Right hindlimb (tissue), 1 donor: ENCODE data around the gene TCERG1L.

Experiments used
- DNase-seq: peaks from one replicate; pipeline ENCODE4 v3.0.0-alpha.2; 2018

Gene TCERG1L

DNA sequence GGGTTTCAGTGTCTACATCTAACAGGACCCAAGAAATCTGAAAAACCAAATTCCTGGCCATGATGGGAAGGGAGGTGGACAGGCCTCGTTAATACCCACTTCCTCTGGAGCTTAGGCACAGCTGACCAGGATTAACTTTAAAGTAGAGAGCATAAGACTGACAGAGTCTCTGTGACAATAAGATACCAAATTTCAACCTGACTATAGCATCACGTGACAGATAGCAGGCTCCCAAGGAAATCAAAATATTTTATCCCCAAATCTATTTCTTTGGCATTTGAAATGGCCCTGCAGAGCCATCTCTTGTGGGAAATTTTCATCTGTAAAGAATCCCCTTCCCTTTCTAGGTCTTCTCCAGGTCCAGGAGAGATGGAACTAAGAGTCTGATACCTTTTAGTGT lies 258.3 kb downstream of the TCERG1L start:
- no peak for DNase-seq

DNA sequence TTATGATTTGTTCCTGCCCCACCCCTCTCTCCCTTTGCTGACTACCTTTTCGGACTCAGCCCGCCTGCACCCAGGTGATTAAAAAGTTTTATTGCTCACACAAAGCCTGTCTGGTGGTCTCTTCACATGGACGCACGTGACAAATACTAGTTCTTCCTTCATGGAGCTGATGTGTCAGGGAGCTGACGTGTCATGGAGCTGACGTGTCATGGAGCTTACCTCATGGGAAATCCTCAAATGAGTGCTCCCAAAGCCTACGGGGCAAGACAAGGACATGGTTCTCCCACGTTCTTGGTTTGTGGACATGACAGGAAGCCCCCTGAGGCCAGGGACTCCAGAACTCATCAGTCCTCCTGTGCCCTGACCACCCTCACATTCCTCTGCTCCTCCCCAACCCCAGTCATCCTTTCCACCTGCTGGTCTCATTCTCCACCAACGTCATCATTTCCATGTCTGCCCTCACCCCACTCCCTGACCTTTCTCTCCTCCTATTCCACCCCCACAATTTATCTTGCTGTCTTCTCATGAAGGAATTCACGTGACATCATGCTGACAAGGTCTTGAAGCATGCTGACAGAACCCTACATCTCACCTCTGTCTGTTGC lies 261.3 kb downstream of the TCERG1L start:
- DNase-seq: no peak

DNA sequence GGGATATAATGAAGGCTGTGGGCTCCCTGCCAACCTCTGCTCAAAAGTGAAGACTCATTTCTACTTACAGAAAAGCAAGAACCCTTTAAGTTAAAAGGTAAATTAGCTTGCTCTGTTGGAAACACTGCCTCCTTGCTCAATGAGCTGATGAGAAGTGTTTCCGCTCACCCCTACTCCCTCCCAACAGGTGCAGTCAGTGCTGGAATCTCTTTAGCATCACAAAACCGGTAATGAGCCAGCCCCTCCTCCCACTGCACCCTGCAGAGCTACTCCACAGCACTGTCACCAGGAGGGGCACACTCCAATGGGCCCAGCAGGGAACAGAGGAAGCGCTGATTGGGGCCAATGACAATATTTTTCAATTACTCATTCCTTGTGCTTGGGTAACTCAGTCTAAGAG lies 262.5 kb downstream of the TCERG1L start:
- no peak for DNase-seq

DNA sequence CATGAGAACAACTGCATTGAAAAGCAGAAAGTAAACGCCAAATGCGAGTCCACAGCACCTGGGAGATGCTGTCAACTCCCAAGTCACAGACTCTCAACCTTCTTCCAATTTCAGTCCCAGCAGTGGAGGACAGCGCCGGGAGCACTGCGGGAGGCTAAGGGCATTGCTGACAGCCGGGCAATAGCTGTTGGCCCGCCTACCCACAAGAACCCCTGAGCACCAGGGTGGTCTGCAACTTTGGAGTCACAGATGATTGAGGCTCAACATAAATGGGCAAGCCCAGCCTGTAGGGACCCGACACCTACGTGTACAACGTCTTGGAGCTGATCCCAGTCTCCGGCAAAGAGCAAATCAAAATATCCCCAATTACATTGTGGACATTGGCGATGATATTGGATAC lies 262.9 kb downstream of the TCERG1L start:
- DNase-seq: no peak

DNA sequence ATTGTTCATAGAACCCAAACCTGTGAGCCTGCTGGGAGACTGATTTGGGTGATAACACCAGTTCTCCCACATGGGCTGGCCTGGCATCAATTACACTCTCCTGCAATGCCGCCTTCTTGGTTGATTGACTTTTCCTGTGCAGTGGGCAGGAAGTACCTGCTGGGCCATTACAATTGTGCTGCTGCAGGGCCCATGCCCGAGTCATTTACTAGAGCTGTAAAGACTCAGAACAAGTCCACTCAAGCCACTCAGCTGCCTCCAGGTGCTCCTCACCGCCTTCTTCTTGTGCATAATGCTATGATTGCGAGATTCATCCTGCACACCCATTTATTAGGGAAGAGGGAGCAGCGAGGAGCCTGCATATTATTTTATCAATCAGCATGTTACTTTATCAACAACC lies 264.0 kb downstream of the TCERG1L start:
- DNase-seq: no peak

DNA sequence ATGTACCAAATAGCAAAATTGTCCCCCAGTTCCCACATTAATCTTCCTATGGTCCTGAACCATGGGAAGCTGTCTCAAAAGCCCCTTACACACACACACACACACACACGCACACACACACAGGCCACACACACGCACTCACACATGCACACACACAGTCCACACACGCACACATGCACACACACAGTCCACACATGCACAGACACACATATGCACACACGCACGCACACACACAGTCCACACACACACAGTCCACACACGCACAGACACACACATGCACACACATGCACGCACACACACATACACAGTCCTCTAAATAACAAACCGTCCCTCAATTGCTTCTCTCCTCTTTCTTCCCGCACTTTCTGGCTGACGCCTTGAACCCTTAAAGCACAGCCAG lies 265.3 kb downstream of the TCERG1L start:
- DNase-seq: no peak

DNA sequence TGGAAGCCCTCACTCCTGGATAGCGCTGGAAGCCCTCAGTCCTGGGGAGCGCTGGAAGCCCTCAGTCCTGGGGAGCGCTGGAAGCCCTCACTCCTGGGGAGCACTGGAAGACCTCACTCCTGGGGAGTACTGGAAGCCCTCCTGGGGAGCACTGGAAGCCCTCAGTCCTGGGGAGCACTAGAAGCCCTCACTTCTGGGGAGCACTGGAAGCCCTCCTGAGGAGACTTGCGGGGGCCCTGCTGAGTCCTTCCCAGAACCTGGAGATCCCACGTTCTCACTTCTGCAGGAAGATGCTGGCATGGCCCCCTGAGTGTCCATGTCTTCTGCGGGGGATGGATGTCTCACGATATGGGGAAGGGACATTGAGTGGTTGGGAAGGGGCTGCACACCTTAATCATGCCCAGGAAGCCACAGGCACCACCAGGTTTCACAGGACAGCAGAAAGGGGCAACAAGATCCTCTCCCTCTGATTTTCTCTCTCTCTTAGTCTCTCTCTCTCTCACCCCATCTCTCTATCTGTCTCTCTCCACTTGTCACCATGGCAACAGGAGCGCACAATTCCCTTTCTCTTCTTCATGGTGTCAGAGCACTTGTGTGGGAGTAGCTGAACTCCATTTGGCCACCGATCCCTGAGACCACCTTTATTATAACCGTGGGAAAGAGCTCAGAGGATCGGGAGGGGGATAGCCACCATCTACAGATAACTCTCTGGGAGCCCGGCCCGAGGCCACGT lies 267.0 kb downstream of the TCERG1L start:
- no peak for DNase-seq

DNA sequence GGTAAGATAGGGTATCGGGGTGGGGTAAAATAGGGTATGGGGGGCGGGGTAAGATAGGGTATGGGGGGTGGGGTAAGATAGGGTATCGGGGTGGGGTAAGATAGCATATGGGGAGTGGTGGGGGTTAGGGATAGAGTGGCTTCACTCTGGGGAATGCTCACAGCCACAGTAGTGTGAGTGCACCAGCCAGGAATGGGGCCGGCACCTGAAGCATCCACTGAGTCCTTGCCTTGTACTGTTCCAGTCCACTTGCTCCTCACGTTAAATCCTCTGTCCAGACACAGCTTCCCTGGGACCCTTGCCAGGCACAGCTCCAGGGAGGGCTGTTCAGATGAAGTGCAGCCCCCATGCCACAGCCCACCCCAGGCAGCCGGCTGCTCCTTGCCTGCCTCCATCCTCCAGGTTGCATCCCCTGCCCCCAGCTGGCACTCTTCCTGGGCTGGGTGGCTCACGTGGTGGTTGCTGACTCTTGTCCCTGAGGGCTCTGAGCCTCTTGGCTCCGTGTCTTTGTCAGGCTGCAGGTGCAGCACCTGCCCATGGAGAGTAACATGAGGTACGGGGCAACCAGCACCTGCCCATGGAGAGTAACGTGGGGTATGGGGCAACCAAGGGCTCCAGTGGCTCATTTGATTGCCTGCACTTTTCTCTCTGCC lies 268.4 kb downstream of the TCERG1L start:
- no peak for DNase-seq
